Measurements from ENCODE around the gene TCP11L1.
A peak's percentile ranks its signal among the peaks of the same experiment; 100 is the strongest.
"Not testable (repeated sequence)": the region's sequence is repeated elsewhere in the genome, so short reads cannot be mapped to it uniquely, and the experiment has no call there.

Gene TCP11L1

GRCh38 chr11:33033493-33033892, 5.9 kb upstream of the TCP11L1 start:
- DNase-seq = no peak

- DNase-seq = no peak
Measured at GRCh38 chr11:33035011-33035410, 4.4 kb upstream of the TCP11L1 start.

GRCh38 chr11:33040033-33040861, 875 bp downstream of the TCP11L1 start:
- DNase-seq = peak; percentile 86

DNA sequence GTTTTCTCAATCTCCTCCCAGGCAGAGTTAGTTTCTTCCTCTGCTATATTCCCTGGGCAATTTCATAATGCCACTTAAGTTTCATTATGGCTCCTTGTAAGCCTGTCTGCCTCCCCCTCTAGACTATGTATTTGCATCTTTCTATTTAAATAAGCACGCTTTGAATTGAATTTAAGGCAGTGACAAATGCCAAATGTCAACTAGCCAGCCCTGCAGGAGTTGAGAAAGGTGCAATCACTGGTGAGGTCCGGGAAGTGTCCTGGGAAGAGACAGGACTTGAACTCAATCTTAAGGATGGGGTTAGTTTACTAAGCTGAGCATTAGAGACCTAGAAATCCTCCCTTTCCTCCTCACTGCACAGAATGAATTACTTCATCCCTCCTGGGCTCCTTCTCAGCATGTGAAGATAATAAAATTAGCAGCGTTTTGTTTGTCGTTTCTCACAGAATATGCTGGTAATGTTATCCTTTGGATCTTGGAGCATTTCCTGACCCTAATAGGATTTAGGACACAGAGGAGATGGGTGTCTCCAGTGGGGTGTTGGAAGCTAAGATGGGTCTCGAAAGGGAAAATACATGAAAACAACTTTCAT, 1.6 kb downstream of the TCP11L1 start:
- peak; percentile 43 for DNase-seq

DNA sequence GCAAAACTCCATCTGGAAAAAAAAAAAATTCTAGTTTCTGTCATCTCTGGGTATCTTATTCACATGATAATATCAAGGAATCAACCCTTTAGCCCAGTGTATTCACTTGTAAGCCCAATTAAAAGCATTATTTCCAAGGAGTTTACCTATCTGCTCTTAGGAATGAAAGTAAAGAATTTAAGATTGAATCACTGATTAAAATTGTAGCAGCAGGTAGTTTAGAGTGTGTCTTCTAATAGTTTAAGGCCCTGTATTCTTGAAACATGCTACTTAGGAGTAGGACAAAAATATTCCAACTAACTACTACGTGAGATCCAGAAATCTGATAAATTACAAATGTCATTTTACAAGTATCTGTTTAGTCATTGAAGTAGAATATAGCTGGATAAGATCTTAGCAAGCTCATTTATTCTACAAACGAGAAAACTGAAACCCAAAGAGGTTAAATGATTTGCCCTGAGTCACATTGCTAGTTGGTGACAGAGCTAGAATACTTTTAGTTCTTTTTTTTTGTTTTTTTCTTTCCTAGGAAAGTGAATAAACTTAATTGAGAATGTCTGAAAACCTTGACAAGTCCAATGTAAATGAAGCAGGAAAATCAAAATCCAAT, 4.0 kb downstream of the TCP11L1 start:
- DNase-seq = no peak

GRCh38 chr11:33044285-33044756, 4.9 kb downstream of the TCP11L1 start:
- no peak for DNase-seq

DNA sequence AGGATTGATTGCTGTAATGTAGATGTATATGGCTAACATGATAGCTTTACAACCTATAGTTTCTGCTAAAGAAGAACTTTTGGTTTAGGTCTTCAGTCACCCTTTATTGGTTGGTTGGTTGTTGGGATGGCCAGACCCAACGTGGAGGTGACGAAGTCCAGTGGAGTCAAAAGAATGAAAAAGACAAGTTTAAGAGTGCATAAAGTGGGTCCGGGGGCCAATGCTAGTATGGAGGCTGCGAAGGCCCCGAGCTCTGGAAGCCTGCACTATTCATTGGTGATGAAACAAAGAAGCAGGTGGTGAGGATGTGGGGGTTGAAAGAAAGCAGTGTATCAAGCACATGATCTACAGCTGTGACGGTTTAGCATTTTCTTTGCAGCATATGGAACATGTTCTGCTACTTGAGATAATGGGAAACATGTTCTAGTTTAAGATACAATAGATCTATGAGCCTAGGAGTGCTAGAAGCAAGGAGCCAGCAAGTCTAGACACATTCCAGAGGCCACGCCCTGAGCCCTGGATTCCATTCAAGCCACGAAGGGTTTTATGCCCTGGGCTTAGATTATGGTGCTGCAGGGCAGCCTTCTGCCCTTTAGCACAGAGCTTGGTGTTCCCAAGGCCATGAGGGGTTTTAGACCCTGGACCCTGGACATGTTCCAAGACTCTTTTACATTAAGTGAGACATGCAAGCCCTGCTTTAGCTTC, 6.3 kb downstream of the TCP11L1 start:
- DNase-seq = peak; percentile 35

DNA sequence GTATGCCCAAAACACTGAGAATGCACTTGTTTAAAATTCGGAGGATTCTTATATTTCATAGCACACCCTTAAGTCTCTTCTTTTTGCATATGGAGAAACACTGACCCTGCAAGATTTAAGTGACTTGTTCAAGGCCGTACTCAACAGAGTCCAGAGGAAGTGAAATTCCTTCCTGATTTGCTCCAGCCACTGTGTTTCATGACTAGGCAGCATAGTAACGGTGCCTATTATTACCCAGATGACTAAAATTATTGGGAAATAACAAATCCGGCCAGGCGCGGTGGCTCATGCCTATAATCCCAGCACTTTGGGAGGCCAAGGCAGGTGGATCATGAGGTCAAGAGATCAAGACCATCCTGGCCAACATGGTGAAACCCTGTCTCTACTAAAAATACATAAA, 9.3 kb downstream of the TCP11L1 start:
- DNase-seq = not testable (repeated sequence)

DNA sequence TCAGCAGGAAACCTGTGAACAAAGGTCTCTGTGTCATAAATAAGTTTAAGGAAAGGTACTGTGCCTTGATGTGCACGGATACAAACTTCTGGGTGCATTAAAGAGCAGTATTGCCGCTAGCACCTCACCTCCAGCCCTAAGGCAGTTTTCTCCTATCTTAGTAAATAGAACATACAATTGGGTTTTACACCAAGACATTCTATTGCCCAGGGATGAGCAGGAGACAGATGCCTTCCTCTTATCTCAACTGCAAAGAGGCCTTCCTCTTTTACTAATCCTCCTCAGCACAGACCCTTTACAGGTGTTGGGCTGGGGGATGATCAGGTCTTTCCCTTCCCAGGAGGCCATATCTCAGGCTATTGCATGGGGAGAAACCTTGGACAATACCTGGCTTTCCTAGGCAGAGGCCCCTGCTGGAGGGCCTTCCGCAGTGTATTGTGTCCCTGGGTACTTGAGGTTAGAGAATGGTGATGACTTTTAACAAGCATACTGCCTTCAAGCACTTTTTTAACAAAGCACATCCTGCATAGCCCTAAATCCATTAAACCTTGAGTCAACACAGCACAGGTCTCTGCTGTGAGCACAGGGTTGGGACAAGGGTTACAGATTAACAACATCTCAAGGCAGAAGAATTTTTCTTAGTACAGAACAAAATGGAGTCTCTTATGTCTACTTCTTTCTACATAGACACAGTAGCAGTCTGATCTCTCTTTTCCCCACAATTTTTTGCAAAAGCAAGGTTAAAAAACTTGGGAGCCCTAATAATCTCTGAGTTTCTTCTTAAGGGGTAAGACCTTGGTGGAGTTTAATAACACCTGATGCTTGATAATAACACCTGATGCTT, 10.4 kb downstream of the TCP11L1 start:
- DNase-seq = peak; percentile 77

GRCh38 chr11:33052231-33052630, 12.9 kb downstream of the TCP11L1 start:
- no peak for DNase-seq

DNA sequence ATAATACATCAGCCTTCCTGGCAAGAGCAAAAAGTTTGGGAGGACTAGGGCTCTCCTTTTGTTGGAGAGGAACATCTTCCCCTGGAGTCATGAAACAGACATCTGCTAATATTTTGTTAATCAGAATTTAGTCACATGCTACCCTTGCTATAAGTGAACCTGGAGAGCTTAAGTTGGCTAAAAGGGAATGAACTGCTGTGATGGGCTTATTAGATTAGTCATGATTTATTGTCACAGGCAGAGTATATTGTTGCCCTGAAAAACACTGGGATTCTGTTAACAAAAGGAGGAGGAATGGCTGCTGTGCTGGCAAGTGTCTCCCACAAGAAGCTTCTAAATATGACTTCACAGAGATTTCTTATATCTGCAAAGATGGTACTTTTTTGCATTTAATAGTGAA, 16.0 kb downstream of the TCP11L1 start:
- peak; percentile 37 for DNase-seq

GRCh38 chr11:33057284-33057683, 17.9 kb downstream of the TCP11L1 start:
- no peak for DNase-seq

DNA sequence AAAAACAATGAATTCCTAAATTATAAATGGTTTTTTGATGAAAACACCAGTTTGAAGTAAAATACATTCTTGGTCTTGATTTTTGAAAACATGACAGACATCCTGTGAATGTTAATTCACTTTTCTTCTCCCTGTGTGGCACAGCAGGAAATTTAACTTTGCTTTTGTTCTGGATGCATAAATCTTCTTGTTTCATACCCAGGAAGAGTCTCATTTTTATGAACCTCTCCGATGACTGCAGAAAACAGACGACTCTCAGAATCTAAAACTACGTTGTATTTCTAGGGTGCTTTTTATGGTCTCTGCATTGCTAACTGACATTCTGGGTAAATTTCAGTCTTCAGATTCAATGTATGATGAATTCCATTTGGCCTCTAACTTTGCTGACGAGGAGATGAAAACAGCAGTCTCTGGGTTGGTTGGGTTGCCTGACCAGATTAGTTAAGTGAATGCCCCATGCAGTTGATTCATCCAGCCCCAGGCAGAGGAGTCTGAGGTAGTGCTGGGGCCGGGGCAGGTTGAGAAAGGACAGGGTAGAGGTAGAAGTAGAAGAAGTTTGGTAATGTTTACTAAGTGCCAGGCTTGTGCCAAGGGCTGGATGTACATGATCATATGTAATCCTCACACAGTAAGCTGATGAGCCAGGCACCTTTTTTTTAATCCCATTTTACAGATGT, 20.1 kb downstream of the TCP11L1 start:
- DNase-seq = no peak

DNA sequence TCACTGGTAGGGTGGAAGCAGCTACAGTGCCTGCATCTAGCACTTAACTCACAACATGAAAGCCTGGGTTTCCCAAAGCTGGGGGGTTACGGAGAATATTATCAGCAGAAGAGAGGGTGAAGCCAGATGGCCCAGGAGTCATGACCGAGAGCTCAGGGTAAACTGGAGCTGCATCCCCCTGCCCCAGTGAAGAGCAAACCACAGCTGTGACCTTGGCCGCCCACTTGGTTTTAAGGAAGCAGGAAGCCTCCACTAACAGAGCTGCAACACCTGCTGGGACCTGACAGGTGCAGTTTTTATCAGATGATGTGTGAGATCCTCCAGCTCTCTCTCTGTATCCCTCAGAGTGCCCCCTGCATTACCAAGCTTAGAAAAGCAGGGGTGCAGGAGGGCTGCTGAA, 20.9 kb downstream of the TCP11L1 start:
- peak; percentile 27 for DNase-seq

DNA sequence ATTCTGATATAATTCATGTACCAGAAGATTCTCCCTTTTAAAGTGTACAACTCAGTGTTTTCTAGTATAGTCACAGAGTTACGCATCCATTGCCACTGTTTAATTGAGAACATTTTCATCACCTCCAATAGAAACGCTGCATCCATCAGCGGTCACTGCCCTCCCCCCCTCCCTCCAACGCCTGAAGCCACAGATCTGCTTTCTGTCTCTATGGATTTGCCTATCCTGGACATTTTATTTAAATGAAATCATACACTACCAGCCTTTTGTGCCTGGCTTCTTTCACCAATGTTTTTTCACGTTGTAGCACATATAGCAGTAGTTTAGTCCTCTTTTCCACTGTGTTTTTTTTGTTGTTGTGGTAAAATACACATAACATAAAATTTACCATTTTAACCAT, 22.8 kb downstream of the TCP11L1 start:
- no peak for DNase-seq

DNA sequence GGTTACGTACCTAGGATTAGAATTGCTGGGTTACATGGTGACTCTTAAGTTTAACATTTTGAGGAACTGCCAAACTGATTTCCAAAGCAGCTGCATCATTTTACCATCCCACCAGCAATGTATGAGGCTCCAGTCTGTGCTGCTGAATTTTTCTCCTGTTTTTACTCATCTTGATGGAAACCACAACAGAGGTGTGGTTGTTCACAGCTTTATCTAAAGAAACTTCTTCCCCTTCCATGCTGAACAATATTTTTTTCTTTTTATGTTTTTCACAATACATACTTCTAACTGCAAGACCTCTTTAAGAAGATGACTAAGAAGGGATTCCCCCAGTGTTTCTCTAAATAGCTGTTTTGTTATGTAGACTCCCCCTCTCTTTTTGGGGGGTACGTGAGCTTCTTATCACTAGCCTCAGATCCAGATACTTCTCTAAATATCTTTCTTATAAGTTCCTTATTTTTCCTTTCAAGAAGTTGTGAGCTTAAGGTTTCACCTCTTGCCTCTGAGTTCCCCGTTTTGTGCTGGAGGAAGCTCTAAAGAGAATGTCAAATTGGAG, 24.0 kb downstream of the TCP11L1 start:
- DNase-seq = no peak

- no peak for DNase-seq
Measured at GRCh38 chr11:33064033-33064825, 24.9 kb downstream of the TCP11L1 start.

DNA sequence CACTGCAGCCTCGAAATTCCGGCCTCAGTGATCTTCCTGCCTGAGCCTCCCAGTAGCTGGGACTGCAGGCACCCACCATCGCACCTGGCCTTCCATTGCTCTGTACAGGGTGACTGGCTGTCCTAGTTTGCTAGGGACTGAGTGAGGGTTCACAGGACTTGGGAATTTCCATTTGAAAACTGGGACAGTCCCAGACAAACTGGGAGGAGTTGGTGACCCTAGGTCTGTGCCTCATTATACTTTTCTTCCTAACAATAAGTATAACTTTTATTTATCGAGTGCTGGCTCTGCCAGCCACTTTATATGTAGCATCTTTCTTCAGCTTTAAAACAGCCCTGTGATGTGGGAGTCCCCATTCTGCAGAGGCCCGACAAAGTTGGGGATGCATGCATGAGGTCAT, 25.5 kb downstream of the TCP11L1 start:
- DNase-seq = no peak

DNA sequence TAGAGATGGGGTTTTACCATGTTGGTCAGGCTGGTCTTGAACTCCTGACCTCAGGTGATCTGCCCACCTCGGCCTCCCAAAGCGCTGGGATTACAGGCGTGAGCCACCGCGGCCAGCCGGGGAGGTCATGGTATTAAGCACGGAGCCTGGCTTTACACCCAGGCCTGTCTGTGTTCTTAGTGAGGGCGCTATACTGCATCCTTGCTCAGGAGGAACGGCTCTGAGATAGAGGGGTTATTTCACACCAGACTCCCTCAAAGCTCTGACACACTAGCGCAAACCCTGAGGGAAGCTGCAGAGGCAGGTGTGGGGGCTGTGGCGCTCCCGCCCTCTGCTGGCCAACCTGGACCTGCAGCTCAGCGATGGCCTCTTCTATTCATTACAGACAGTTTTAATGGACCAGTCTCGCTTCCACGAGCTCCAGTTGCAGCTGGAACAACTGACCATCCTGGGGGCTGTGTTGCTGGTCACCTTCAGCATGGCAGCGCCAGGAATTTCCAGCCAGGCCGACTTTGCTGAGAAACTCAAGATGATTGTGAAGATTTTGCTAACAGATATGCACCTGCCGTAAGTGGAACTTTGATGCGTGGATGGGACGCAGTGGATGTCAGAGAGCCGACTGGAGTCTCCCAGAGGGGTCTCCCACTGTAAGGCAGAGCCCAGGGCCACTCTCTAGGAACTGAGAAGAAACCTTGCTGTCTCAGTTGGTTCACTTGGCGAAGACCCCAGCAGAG, 26.2 kb downstream of the TCP11L1 start:
- peak; percentile 75 for DNase-seq

- peak; percentile 22 for DNase-seq
Measured at GRCh38 chr11:33067294-33067693, 27.9 kb downstream of the TCP11L1 start.

Measured in NCI-H69 (cell line).